GM19467 (cell line): Measurements from ENCODE around the gene SLC52A3.
"Not testable (repeated sequence)": the region's sequence is repeated elsewhere in the genome, so short reads cannot be mapped to it uniquely, and the experiment has no call there.

Source experiments
- ATAC-seq: cut with Tn5 transposase; IDR thresholded peaks from one replicate; pipeline ENCODE4 v1.9.1; 2021; ENCODE audit warnings: mild to moderate bottlenecking, moderate library complexity; ENCODE audit not compliant: unreplicated experiment

The SLC52A3 gene

GRCh38 chr20:768426-768978, at the start of gene SLC52A3:
TSS of gene SLC52A3 (minus strand) at chr20:768500. CDS start at chr20:765774, 2,726 bp downstream.
- no peak for ATAC-seq

GRCh38 chr20:815914-816606, 47.8 kb upstream of the SLC52A3 start:
- ATAC-seq, result no peak

GRCh38 chr20:815226-815625, 46.9 kb upstream of the SLC52A3 start:
- no peak for ATAC-seq

- ATAC-seq, result no peak
Observed at GRCh38 chr20:813390-813789, 45.1 kb upstream of the SLC52A3 start.

GRCh38 chr20:812435-812814, 44.1 kb upstream of the SLC52A3 start:
- ATAC-seq, result not testable (repeated sequence)

- not testable (repeated sequence) for ATAC-seq
Observed at GRCh38 chr20:811776-812434, 43.6 kb upstream of the SLC52A3 start.

- ATAC-seq, result no peak
Observed at GRCh38 chr20:805713-806112, 37.4 kb upstream of the SLC52A3 start.

- no peak for ATAC-seq
Observed at GRCh38 chr20:801678-802077, 33.4 kb upstream of the SLC52A3 start.

GRCh38 chr20:800026-800425, 31.7 kb upstream of the SLC52A3 start:
- not testable (repeated sequence) for ATAC-seq

- ATAC-seq, result not testable (repeated sequence)
Observed at GRCh38 chr20:798746-799145, 30.4 kb upstream of the SLC52A3 start.

- ATAC-seq, result no peak
Observed at GRCh38 chr20:796921-797320, 28.6 kb upstream of the SLC52A3 start.

GRCh38 chr20:792248-792647, 23.9 kb upstream of the SLC52A3 start:
- no peak for ATAC-seq

GRCh38 chr20:791056-791455, 22.8 kb upstream of the SLC52A3 start:
- no peak for ATAC-seq

GRCh38 chr20:787825-788224, 19.5 kb upstream of the SLC52A3 start:
- no peak for ATAC-seq

GRCh38 chr20:779771-780170, 11.5 kb upstream of the SLC52A3 start:
- ATAC-seq, result no peak

- no peak for ATAC-seq
Observed at GRCh38 chr20:776165-776564, 7.9 kb upstream of the SLC52A3 start.

GRCh38 chr20:775679-776135, 7.4 kb upstream of the SLC52A3 start:
- ATAC-seq, result no peak

- ATAC-seq, result no peak
Observed at GRCh38 chr20:774660-775057, 6.4 kb upstream of the SLC52A3 start.

- no peak for ATAC-seq
Observed at GRCh38 chr20:774016-774659, 5.8 kb upstream of the SLC52A3 start.

GRCh38 chr20:772806-773205, 4.5 kb upstream of the SLC52A3 start:
- no peak for ATAC-seq

GRCh38 chr20:771741-772464, 3.6 kb upstream of the SLC52A3 start:
- ATAC-seq, result no peak
